SK-N-MC (cell line): ENCODE measurements around the gene INPP4B.

ENCODE experiments used
- DNase-seq: peaks from one replicate; pipeline ENCODE4 v3.0.0-alpha.2; 2011; ENCODE audit warnings: low read depth, low spot score
- H3K27ac ChIP-seq: fragments of 200-600 bp; sonication (generic); 2 replicates; pipeline ENCODE4 v1.5.1; 2016; ENCODE audit warnings: mixed run types
- H3K36me3 ChIP-seq: fragments of 200-600 bp; sonication (generic); 2 replicates; pipeline ENCODE4 v1.6.1; 2017; ENCODE audit warnings: antibody characterized with exemption, low read length, mixed read lengths; ENCODE audit not compliant: insufficient read depth
- H3K4me3 ChIP-seq: fragments of 200-600 bp; sonication (generic); 2 replicates; pipeline ENCODE4 v1.5.1; 2016
- H3K9ac ChIP-seq: fragments of 200-600 bp; sonication (generic); 2 replicates; pipeline ENCODE4 v1.8.0; 2017; ENCODE audit warnings: mixed run types, mixed read lengths; ENCODE audit not compliant: insufficient read length
- H3K9me3 ChIP-seq: fragments of 200-600 bp; sonication (generic); 2 replicates; pipeline ENCODE4 v1.6.1; 2017; ENCODE audit warnings: low read depth, mild to moderate bottlenecking, antibody characterized with exemption, low read length, moderate library complexity, mixed read lengths
- EZH2 ChIP-seq: fragments of 200-600 bp; sonication (generic); IDR thresholded peaks from one replicate; pipeline ENCODE4 v1.6.1; 2017; ENCODE audit warnings: antibody characterized with exemption
- FOXP2 ChIP-seq: optimal IDR thresholded peaks from 2 replicates; pipeline ENCODE3; 2011; ENCODE audit warnings: mild to moderate bottlenecking, moderate library complexity; ENCODE audit not compliant: insufficient read depth; ENCODE audit errors: extremely low read length, control extremely low read depth
- POLR2AphosphoS5 ChIP-seq: IDR thresholded peaks from 2 replicates; pipeline ENCODE4 v1.6.1; 2012; ENCODE audit warnings: mild to moderate bottlenecking, low read depth, low read length, borderline replicate concordance

Gene INPP4B

GRCh38 chr4:142353149-142353738 lies 492.9 kb downstream of the INPP4B start:
- no peak overlapping the region for H3K9ac ChIP-seq
- no peaks in the 10 kb centered on the region for H3K9me3 ChIP-seq
- TF ChIP-seq EZH2 (no peak), POLR2AphosphoS5 (no peak)
- no peak overlapping the region for H3K4me3 ChIP-seq
- H3K36me3 ChIP-seq: no peaks in the 10 kb centered on the region
- H3K27ac ChIP-seq: no peak overlapping the region
- DNase-seq: peak; percentile 14

GRCh38 chr4:142352712-142353111 lies 493.4 kb downstream of the INPP4B start:
- no peak overlapping the region for H3K4me3 ChIP-seq
- no peak overlapping the region for H3K9ac ChIP-seq
- no peaks in the 10 kb centered on the region for H3K9me3 ChIP-seq
- TF ChIP-seq FOXP2 (no peak), POLR2AphosphoS5 (no peak), EZH2 (no peak)
- H3K36me3 ChIP-seq: no peaks in the 10 kb centered on the region
- no peak for DNase-seq
- H3K27ac ChIP-seq: no peak overlapping the region

GRCh38 chr4:142351958-142352357 lies 494.1 kb downstream of the INPP4B start:
- Histone ChIP-seq H3K4me3 (no peak overlapping the region), H3K9ac (no peak overlapping the region), H3K27ac (no peak overlapping the region), H3K9me3 (no peaks in the 10 kb centered on the region), H3K36me3 (no peaks in the 10 kb centered on the region)
- no peak for DNase-seq
- no peak for TF ChIP-seq EZH2
- no peak for TF ChIP-seq FOXP2
- no peak for TF ChIP-seq POLR2AphosphoS5

GRCh38 chr4:142350871-142351270 lies 495.2 kb downstream of the INPP4B start:
- TF ChIP-seq POLR2AphosphoS5 (no peak), EZH2 (no peak), FOXP2 (no peak)

GRCh38 chr4:142348613-142349021 lies 497.5 kb downstream of the INPP4B start:
- no peaks in the 10 kb centered on the region for H3K36me3 ChIP-seq
- DNase-seq: no peak
- no peak overlapping the region for H3K9ac ChIP-seq
- TF ChIP-seq POLR2AphosphoS5: no peak
- TF ChIP-seq FOXP2: no peak
- no peak for TF ChIP-seq EZH2
- H3K4me3 ChIP-seq: no peak overlapping the region
- no peak overlapping the region for H3K27ac ChIP-seq
- H3K9me3 ChIP-seq: no peaks in the 10 kb centered on the region

More at GRCh38 chr4:142350871-142351270, 495.2 kb downstream of the INPP4B start:
- no peak for DNase-seq
- no peaks in the 10 kb centered on the region for H3K9me3 ChIP-seq
- no peak overlapping the region for H3K9ac ChIP-seq
- no peak overlapping the region for H3K27ac ChIP-seq
- H3K36me3 ChIP-seq: no peaks in the 10 kb centered on the region
- H3K4me3 ChIP-seq: no peak overlapping the region

GRCh38 chr4:142347241-142347640 lies 498.9 kb downstream of the INPP4B start:
- TF ChIP-seq FOXP2 (no peak), EZH2 (no peak), POLR2AphosphoS5 (no peak)
- no peak for DNase-seq
- Histone ChIP-seq H3K36me3 (no peaks in the 10 kb centered on the region), H3K9me3 (no peaks in the 10 kb centered on the region), H3K4me3 (no peak overlapping the region), H3K27ac (no peak overlapping the region), H3K9ac (no peak overlapping the region)

- TF ChIP-seq POLR2AphosphoS5 (no peak), EZH2 (no peak), FOXP2 (no peak)
- no peaks in the 10 kb centered on the region for H3K9me3 ChIP-seq
- DNase-seq: no peak
- no peaks in the 10 kb centered on the region for H3K36me3 ChIP-seq
- H3K27ac ChIP-seq: no peak overlapping the region
- H3K9ac ChIP-seq: no peak overlapping the region
- H3K4me3 ChIP-seq: no peak overlapping the region
These were observed 500.2 kb downstream of the INPP4B start for GRCh38 chr4:142345924-142346323.

GRCh38 chr4:142341268-142341667 lies 504.8 kb downstream of the INPP4B start:
- DNase-seq: no peak
- Histone ChIP-seq H3K36me3 (no peaks in the 10 kb centered on the region), H3K9ac (no peak overlapping the region), H3K4me3 (no peak overlapping the region), H3K9me3 (no peaks in the 10 kb centered on the region), H3K27ac (no peak overlapping the region)
- TF ChIP-seq EZH2 (no peak), FOXP2 (no peak), POLR2AphosphoS5 (no peak)

- no peak for DNase-seq
- Histone ChIP-seq H3K27ac (no peak overlapping the region), H3K36me3 (no peaks in the 10 kb centered on the region), H3K4me3 (no peak overlapping the region), H3K9ac (no peak overlapping the region), H3K9me3 (no peaks in the 10 kb centered on the region)
- TF ChIP-seq POLR2AphosphoS5: no peak
- no peak for TF ChIP-seq EZH2
- no peak for TF ChIP-seq FOXP2
These were observed 507.0 kb downstream of the INPP4B start for GRCh38 chr4:142339053-142339452.
